Cardiac muscle cell (in vitro differentiated cells and primary cell): ENCODE results near the gene RFX2. TPM values are rescaled to one million over a fixed set of nuclear protein-coding genes. Genes with fewer than 3 reads are reported as not detected.

Experiments
- DNase-seq, 2 donors: peaks; one replicate each; pipeline versions ENCODE4 v3.0.0 to v3.0.0-alpha.2; 2010 to 2017; ENCODE audit warnings: low read depth in 1 of 2, low spot score in 1 of 2
- H3K27ac ChIP-seq: fragments of 200-600 bp; sonication (generic); 2 replicates; pipeline ENCODE4 v1.5.1; 2016
- H3K27me3 ChIP-seq: fragments of 200-600 bp; sonication (generic); 2 replicates; pipeline ENCODE4 v1.6.0; 2016; ENCODE audit warnings: control low read depth
- H3K36me3 ChIP-seq: fragments of 200-600 bp; sonication (generic); 2 replicates; pipeline ENCODE4 v1.5.1; 2016; ENCODE audit warnings: control low read depth
- H3K4me1 ChIP-seq: fragments of 200-600 bp; sonication (generic); 2 replicates; pipeline ENCODE4 v1.8.1; 2017; ENCODE audit warnings: low read depth, mild to moderate bottlenecking, mixed run types
- H3K4me3 ChIP-seq: fragments of 200-600 bp; sonication (generic); 2 replicates; pipeline ENCODE4 v1.5.1; 2016; ENCODE audit warnings: mild to moderate bottlenecking
- H3K9me3 ChIP-seq: fragments of 200-600 bp; sonication (generic); 2 replicates; pipeline ENCODE4 v1.5.1; 2017; ENCODE audit warnings: low read depth, mild to moderate bottlenecking, control low read depth
- CTCF ChIP-seq: IDR thresholded peaks from 2 replicates; pipeline ENCODE4 v1.5.1; 2012; ENCODE audit warnings: low read depth, mild to moderate bottlenecking, low read length
- polyA plus RNA-seq: library from polyadenylated mRNA; unstranded; fragments of >200 nt; fragmentation: Nextera tagmentation; extraction: Ambion mirVana; gene quantifications from 2 replicates; pipeline ENCODE4 v1.2.1, GENCODE V29; 2016
- total RNA-seq: library from RNA; depleted of rRNA; stranded (reverse); fragments of >200 nt; gene quantifications from 2 replicates; pipeline ENCODE4 v1.2.3, GENCODE V29; 2016

RFX2 gene
- total and polyA plus RNA-seq, 2 experiments from 2014 or later = 3.0 to 3.9 TPM

DNA sequence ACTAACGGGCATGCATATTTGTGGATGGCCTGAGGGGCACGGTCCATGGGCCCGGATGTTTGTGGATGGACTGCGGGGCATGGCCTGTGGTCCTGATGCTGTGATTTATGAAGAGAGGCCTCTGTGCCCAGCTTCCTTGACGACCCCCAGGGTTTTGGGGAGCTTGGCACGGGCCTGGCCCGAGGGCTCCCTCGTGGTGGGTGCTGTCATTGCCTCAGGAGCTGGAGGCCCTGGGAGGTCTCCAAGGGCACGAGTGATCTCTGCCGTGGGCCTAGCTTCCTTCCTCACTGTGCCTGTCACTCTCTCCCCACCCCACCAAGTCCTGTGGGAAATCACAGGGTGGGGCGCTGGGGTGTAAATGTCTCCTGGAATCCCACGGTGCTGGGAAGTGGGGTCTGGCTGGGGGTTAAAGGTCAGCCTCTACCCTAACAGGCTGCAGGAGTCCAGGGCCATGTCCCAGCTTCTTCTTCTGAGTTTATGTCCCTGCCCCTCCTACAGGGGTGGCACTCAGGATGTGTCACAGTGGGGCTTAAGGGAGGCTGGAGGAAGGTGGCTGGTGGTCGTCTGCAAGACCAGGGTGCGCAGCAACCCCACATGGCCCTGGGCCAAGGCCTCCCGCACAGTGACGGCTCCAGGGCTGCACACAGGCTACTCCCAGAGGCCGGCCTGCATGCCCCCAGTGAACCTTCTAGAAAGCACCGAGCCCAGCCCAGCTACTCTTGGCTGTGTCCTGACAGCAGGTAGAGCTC is 104.8 kb downstream of the RFX2 start:
- H3K27me3 ChIP-seq = no peaks in the 10 kb centered on the region
- no peak for TF ChIP-seq CTCF
- H3K4me1 ChIP-seq = no peaks in the 10 kb centered on the region
- no peaks in the 10 kb centered on the region for H3K36me3 ChIP-seq
- H3K4me3 ChIP-seq = no peak overlapping the region
- no peak for DNase-seq
- no peaks in the 10 kb centered on the region for H3K9me3 ChIP-seq
- no peak overlapping the region for H3K27ac ChIP-seq

DNA sequence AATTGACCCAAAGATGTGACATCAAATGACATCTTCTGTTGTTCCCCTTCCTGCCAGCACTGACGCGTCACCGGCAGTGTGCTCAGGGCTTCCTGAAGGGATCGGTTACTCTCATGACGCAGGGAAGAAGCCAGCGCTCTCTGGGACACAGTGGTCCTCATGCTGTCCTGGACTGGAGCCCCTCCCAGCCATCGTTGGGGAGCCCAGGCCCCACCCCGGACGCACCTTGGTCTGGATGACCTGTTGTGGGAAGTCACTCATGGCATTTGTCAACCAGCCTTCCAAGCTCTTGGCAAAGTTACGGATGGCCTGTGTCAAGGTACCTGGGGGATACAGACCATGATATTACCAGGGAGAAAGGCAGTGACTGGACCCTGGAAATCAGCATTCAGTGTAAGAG is 106.3 kb downstream of the RFX2 start:
- no peak overlapping the region for H3K27ac ChIP-seq
- H3K9me3 ChIP-seq = no peaks in the 10 kb centered on the region
- H3K4me1 ChIP-seq = no peaks in the 10 kb centered on the region
- no peaks in the 10 kb centered on the region for H3K36me3 ChIP-seq
- no peak overlapping the region for H3K4me3 ChIP-seq
- TF ChIP-seq CTCF = no peak
- no peaks in the 10 kb centered on the region for H3K27me3 ChIP-seq
- DNase-seq = no peak

- Histone ChIP-seq H3K27ac (no peak overlapping the region), H3K9me3 (no peaks in the 10 kb centered on the region), H3K4me1 (no peaks in the 10 kb centered on the region), H3K27me3 (no peaks in the 10 kb centered on the region), H3K4me3 (no peak overlapping the region), H3K36me3 (no peaks in the 10 kb centered on the region)
- DNase-seq = no peak
- no peak for TF ChIP-seq CTCF
Observed at GRCh38 chr19:6002591-6002990, 107.7 kb downstream of the RFX2 start.

DNA sequence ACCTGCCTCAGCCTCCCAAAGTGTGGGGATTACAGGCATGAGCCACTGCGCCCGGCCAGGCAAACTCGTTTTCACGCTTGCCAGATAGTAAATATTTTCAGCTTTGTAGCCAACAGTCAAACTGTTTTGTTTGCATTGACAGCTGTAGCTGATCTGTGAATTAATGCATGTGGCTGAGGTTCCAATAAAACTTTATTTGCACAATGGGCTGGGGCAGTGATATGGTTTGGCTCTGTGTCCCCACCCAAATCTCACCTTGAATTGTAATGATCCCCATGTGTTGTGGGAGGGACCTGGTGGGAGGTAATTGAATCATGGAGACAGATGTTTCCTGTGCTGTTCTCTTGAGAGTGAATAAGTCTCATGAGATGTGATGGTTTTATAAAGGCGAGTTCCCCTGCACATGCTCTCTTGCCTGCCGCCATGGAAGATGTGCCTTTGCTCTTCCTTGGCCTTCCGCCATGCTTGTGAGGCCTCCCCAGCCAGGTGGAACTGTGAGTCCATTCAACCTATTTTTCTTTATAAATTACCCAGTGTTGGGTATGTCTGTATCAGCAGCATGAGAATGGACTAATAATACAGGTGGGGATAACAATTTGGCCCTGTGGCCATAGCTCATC is 110.0 kb downstream of the RFX2 start:
- Histone ChIP-seq H3K9me3 (no peaks in the 10 kb centered on the region), H3K36me3 (no peaks in the 10 kb centered on the region), H3K4me3 (no peak overlapping the region), H3K4me1 (no peaks in the 10 kb centered on the region), H3K27ac (no peak overlapping the region), H3K27me3 (no peaks in the 10 kb centered on the region)
- DNase-seq = no peak
- no peak for TF ChIP-seq CTCF

DNA sequence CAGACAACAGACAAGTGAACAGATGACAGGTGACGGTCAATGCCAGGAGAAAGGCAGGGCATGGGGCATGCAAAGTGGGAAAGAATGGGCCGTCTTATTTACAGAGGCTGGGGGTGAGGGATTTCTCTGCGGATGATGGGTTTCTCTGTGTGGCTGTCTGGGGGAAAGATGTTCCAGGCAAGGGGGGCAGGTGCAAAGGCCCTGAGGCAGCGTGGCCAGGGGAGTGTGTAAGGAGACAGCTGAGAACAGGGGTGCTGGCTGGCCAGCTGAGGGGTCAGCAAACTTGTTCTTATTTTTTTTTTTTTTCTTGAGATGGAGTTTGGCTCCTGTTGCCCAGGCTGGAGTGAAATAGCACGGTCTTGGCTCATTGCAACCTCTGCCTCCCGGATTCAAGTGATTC is 110.6 kb downstream of the RFX2 start:
- no peak for DNase-seq
- no peaks in the 10 kb centered on the region for H3K9me3 ChIP-seq
- H3K27ac ChIP-seq = no peak overlapping the region
- no peaks in the 10 kb centered on the region for H3K36me3 ChIP-seq
- TF ChIP-seq CTCF = no peak
- no peaks in the 10 kb centered on the region for H3K27me3 ChIP-seq
- H3K4me1 ChIP-seq = no peaks in the 10 kb centered on the region
- H3K4me3 ChIP-seq = no peak overlapping the region
